Head of caudate nucleus (tissue), 42 donors: Measurements from ENCODE around the gene RASAL2.

Experiments used
- DNase-seq, 42 donors: peaks; one replicate each; pipeline versions ENCODE4 v3.0.0 to v3.0.0-alpha.2; 2020 to 2021; ENCODE audit warnings: mixed read lengths in 7 of 42
- intact Hi-C: fragments of 100-400 bp; cut with DNase I; formaldehyde crosslinking; loops from one replicate; pipeline ENCODE4 v1.15.0; 2022

The RASAL2 gene

DNA sequence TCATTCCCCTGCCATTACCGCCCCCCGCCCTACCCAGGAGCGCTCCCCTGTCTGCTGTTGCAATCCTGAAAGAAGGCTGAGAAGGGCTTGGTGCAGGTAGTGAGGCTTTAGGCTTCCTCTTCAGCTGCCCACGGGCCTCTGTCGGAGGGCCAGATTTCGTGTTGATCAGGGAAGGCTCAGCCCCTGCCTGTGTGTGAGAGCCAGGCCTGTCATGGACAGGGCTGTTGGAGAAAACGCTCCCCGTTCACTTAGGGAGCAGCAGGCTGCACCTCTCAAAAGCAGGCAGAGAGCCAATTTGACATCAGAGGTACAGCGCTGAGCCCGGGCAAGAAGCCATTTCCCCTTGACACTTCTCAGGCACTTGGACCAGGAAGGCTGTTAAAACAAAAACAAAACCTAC, 438.0 kb downstream of the RASAL2 start:
- DNase-seq: peak in 1 of 42 donors; percentile 5
- intact Hi-C loops: loop anchor here (10.0 kb wide), 1 partner anchor 473 kb away; no protein-coding TSS in a partner anchor

- peak; percentile 55 to 96 (median 90) for DNase-seq
- intact Hi-C loops: loop anchor here (10.0 kb wide), 1 partner anchor 472 kb away; no protein-coding TSS in a partner anchor
These were observed 438.5 kb downstream of the RASAL2 start for GRCh38 chr1:178532392-178532791.

DNA sequence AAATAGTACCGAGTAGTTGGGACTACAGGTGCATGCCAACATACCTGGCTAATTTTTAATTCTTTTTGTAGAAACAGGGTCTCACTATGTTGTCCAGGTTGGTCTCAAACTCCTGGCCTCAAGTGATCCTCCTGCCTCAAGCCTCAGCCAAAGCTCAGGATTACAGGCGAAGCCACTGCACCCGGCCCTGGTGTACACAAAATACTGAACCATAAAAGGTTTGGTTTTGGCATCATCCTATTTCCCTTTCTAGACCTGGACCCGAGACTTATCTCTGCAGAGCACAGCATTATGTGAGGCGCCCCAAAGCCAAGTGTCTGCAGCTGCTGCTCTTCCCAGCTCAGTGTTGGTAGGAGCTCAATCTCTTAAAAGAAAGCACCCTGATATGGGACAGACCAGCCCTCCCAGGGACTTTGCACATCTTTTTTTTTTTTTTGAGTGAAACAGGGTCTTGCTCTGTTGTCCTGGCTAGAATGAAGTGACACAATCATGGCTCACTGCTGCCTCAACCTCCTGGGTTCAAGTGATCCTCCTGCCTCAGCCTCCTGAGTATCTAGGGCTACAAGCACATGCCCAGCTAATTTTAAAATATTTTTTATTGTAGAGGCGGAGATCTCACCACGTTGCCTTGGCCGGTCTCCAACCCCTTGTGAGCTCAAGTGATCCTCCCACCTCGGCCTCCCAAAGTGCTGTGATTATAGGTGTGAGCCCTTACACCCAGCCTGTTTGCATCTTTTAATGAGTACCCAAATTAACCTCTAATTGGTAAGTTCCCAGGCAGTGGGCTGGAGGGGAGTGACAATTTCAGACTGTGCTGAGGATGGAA, 439.4 kb downstream of the RASAL2 start:
- intact Hi-C loops: loop anchor here (10.0 kb wide), 1 partner anchor 471 kb away; no protein-coding TSS in a partner anchor

More for the DNA sequence above, 439.4 kb downstream of the RASAL2 start:
- DNase-seq: peak in 1 of 42 donors; percentile 39
